Hepatocyte (in vitro differentiated cells): Measurements from ENCODE around the gene TRPV2. TPM values are rescaled to one million over a fixed set of nuclear protein-coding genes. Genes with fewer than 3 reads are reported as not detected.

Experiments
- DNase-seq: peaks from one replicate; pipeline ENCODE4 v3.0.0-alpha.2; 2016; ENCODE audit warnings: low spot score
- H2AFZ ChIP-seq: fragments of 200-600 bp; sonication (generic); 2 replicates; pipeline ENCODE4 v1.6.0; 2016; ENCODE audit warnings: antibody characterized with exemption, mild to moderate bottlenecking
- H3K27ac ChIP-seq: fragments of 200-600 bp; sonication (generic); 2 replicates; pipeline ENCODE4 v1.5.1; 2016; ENCODE audit warnings: mild to moderate bottlenecking
- H3K27me3 ChIP-seq: fragments of 200-600 bp; sonication (generic); 2 replicates; pipeline ENCODE4 v1.6.1; 2016
- H3K36me3 ChIP-seq: fragments of 200-600 bp; sonication (generic); replicated peaks from 2 replicates; pipeline ENCODE4 v1.5.1; 2016; ENCODE audit warnings: low read depth; ENCODE audit not compliant: insufficient read depth
- H3K4me1 ChIP-seq: fragments of 200-600 bp; sonication (generic); 2 replicates; pipeline ENCODE4 v1.5.1; 2016; ENCODE audit warnings: mild to moderate bottlenecking, moderate library complexity; ENCODE audit not compliant: insufficient read depth
- H3K4me2 ChIP-seq: fragments of 200-600 bp; sonication (generic); 2 replicates; pipeline ENCODE4 v1.6.0; 2016
- H3K4me3 ChIP-seq: fragments of 200-600 bp; sonication (generic); 2 replicates; pipeline ENCODE4 v1.5.1; 2016; ENCODE audit warnings: mild to moderate bottlenecking
- H3K79me2 ChIP-seq: fragments of 200-600 bp; sonication (generic); 2 replicates; pipeline ENCODE4 v1.6.0; 2017; ENCODE audit warnings: mild to moderate bottlenecking
- H3K9me2 ChIP-seq: fragments of 200-600 bp; sonication (generic); replicated peaks from 2 replicates; pipeline ENCODE4 v1.6.0; 2017; ENCODE audit warnings: mild to moderate bottlenecking; ENCODE audit not compliant: insufficient read depth
- H3K9me3 ChIP-seq: fragments of 200-600 bp; sonication (generic); 2 replicates; pipeline ENCODE4 v1.5.1; 2016; ENCODE audit warnings: low read depth, mild to moderate bottlenecking
- H4K20me1 ChIP-seq: fragments of 200-600 bp; sonication (generic); 2 replicates; pipeline ENCODE4 v1.6.0; 2016; ENCODE audit warnings: mild to moderate bottlenecking; ENCODE audit not compliant: insufficient read depth, poor library complexity, severe bottlenecking
- EZH2 ChIP-seq: fragments of 200-600 bp; sonication (generic); IDR thresholded peaks from 2 replicates; pipeline ENCODE4 v1.6.1; 2016; ENCODE audit warnings: antibody characterized with exemption, mild to moderate bottlenecking, borderline replicate concordance
- EZH2phosphoT487 ChIP-seq: fragments of 200-600 bp; sonication (generic); IDR thresholded peaks from one replicate; pipeline ENCODE4 v1.6.1; 2018; ENCODE audit warnings: antibody characterized with exemption, mild to moderate bottlenecking, low read depth, moderate library complexity; ENCODE audit not compliant: unreplicated experiment, severe bottlenecking
- WGBS: methylation state at CpG from one replicate; pipeline ENCODE4 v1.1.6; 2016; ENCODE audit warnings: low lambda C conversion rate; ENCODE audit errors: missing lambda C conversion rate; 5-methylcytosine and 5-hydroxymethylcytosine counted together
- polyA plus RNA-seq: library from polyadenylated mRNA; unstranded; fragments of >200 nt; fragmentation: Nextera tagmentation; extraction: Ambion mirVana; gene quantifications from 2 replicates; pipeline ENCODE4 v1.2.1, GENCODE V29; 2016
- total RNA-seq: library from RNA; depleted of rRNA; stranded (reverse); fragments of >200 nt; gene quantifications from 2 replicates; pipeline ENCODE4 v1.2.3, GENCODE V29; 2014
- TF ChIP-seq, protein P1 (sequence below): fragments of 200-600 bp; sonication (generic); IDR thresholded peaks from 2 replicates; pipeline ENCODE4 v1.5.1; 2016; ENCODE audit warnings: antibody characterized with exemption, mild to moderate bottlenecking; ENCODE audit not compliant: poor library complexity

TRPV2 gene
- total and polyA plus RNA-seq, 2 experiments from 2014 or later: 7.7 to 10.1 TPM

GRCh38 chr17:16446338-16446983 lies 31.1 kb downstream of the TRPV2 start:
- no peaks in the 10 kb centered on the region for H3K9me3 ChIP-seq
- H3K36me3 ChIP-seq: no peaks in the 10 kb centered on the region
- H3K27me3 ChIP-seq: no peaks in the 10 kb centered on the region
- H3K79me2 ChIP-seq: peaks cover 11% of the 10 kb centered on the region
- peak overlapping the region; percentile 76 for H3K27ac ChIP-seq
- H4K20me1 ChIP-seq: peaks cover 23% of the 10 kb centered on the region
- TF ChIP-seq EZH2: no peak
- TF ChIP-seq, protein P1, sequence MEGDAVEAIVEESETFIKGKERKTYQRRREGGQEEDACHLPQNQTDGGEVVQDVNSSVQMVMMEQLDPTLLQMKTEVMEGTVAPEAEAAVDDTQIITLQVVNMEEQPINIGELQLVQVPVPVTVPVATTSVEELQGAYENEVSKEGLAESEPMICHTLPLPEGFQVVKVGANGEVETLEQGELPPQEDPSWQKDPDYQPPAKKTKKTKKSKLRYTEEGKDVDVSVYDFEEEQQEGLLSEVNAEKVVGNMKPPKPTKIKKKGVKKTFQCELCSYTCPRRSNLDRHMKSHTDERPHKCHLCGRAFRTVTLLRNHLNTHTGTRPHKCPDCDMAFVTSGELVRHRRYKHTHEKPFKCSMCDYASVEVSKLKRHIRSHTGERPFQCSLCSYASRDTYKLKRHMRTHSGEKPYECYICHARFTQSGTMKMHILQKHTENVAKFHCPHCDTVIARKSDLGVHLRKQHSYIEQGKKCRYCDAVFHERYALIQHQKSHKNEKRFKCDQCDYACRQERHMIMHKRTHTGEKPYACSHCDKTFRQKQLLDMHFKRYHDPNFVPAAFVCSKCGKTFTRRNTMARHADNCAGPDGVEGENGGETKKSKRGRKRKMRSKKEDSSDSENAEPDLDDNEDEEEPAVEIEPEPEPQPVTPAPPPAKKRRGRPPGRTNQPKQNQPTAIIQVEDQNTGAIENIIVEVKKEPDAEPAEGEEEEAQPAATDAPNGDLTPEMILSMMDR: no peak
- TF ChIP-seq EZH2phosphoT487: no peak
- no peaks in the 10 kb centered on the region for H3K9me2 ChIP-seq
- peaks cover 19% of the 10 kb centered on the region for H3K4me1 ChIP-seq
- no peak overlapping the region for H2AFZ ChIP-seq
- H3K4me2 ChIP-seq: no peak overlapping the region
- 89% methylated on average over 12 of the region's 12 CpGs for whole genome bisulfite sequencing
- DNase-seq: no peak
- H3K4me3 ChIP-seq: no peak overlapping the region

DNA sequence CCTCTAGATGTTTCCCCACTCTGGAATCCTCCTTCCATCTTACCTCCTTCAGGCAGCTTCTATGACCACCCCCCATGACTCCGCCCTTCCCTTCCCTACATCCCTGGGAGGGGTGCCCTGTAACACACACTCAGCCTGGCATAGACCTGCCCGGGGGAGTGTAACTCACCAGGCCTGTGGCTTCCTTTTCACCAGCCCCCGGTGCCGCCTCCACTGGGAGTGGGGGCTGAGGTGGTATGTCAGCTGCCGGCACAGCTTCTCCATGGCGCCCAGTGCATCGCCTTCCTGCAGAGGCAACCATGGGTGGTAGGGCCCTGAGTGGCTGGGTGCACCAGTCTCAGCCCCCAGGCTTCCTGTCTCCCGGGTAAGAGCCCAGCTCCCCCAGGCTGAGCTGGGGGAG lies 32.3 kb downstream of the TRPV2 start:
- no peak overlapping the region for H3K4me3 ChIP-seq
- no peak overlapping the region for H3K4me2 ChIP-seq
- 95% methylated on average over 8 of the region's 8 CpGs for WGBS
- TF ChIP-seq EZH2 (no peak), EZH2phosphoT487 (no peak)
- TF ChIP-seq, protein P1: no peak
- H3K9me3 ChIP-seq: no peaks in the 10 kb centered on the region
- no peaks in the 10 kb centered on the region for H3K9me2 ChIP-seq
- DNase-seq: no peak
- no peaks in the 10 kb centered on the region for H3K27me3 ChIP-seq
- H2AFZ ChIP-seq: no peak overlapping the region
- H3K27ac ChIP-seq: no peak overlapping the region
- peaks cover 7% of the 10 kb centered on the region for H3K4me1 ChIP-seq
- no peaks in the 10 kb centered on the region for H3K36me3 ChIP-seq
- peaks cover 11% of the 10 kb centered on the region for H4K20me1 ChIP-seq
- no peaks in the 10 kb centered on the region for H3K79me2 ChIP-seq

- Histone ChIP-seq H3K36me3 (no peaks in the 10 kb centered on the region), H4K20me1 (peaks cover 5% of the 10 kb centered on the region), H3K4me3 (no peak overlapping the region), H3K27ac (no peak overlapping the region), H3K9me3 (no peaks in the 10 kb centered on the region), H3K4me2 (no peak overlapping the region), H3K9me2 (no peaks in the 10 kb centered on the region), H3K79me2 (no peaks in the 10 kb centered on the region), H3K27me3 (no peaks in the 10 kb centered on the region), H3K4me1 (peaks cover 7% of the 10 kb centered on the region), H2AFZ (no peak overlapping the region)
- TF ChIP-seq, protein P1: no peak
- TF ChIP-seq EZH2phosphoT487 (no peak), EZH2 (no peak)
- WGBS: 96% methylated on average over 6 of the region's 6 CpGs
- DNase-seq: no peak
Measured at GRCh38 chr17:16448490-16448889, 33.1 kb downstream of the TRPV2 start.
